ENCODE data around the gene KCNMB1.

The KCNMB1 gene

GRCh38 chr5:170408226-170408625 is 19.1 kb upstream of the KCNMB1 start:
- TF ChIP-seq CTCF (IDR thresholded peaks at IDR 0.05; ENCODE audit: low read length, missing control alignments), result no peak
- no peak for DNase-seq (ENCODE audit: low read depth)
- no peak overlapping the region for H3K4me3 ChIP-seq (replicated peaks; ENCODE audit: low read depth, low read length)

GRCh38 chr5:170407062-170407461 is 17.9 kb upstream of the KCNMB1 start:
- H3K4me3 ChIP-seq (replicated peaks; ENCODE audit: low read depth, low read length), result no peak overlapping the region
- DNase-seq (ENCODE audit: low read depth), result no peak
- TF ChIP-seq CTCF (IDR thresholded peaks at IDR 0.05; ENCODE audit: low read length, missing control alignments), result no peak

GRCh38 chr5:170405817-170406216 is 16.6 kb upstream of the KCNMB1 start:
- no peak for DNase-seq (ENCODE audit: low read depth)
- no peak overlapping the region for H3K4me3 ChIP-seq (replicated peaks; ENCODE audit: low read depth, low read length)
- no peak for TF ChIP-seq CTCF (IDR thresholded peaks at IDR 0.05; ENCODE audit: low read length, missing control alignments)

- TF ChIP-seq CTCF (IDR thresholded peaks at IDR 0.05; ENCODE audit: low read length, missing control alignments), result no peak
- no peak overlapping the region for H3K4me3 ChIP-seq (replicated peaks; ENCODE audit: low read depth, low read length)
- DNase-seq (ENCODE audit: low read depth), result no peak
Measured at GRCh38 chr5:170404398-170404797, 15.2 kb upstream of the KCNMB1 start.

GRCh38 chr5:170403675-170404074 is 14.5 kb upstream of the KCNMB1 start:
- DNase-seq (ENCODE audit: low read depth), result no peak
- TF ChIP-seq CTCF (IDR thresholded peaks at IDR 0.05; ENCODE audit: low read length, missing control alignments), result no peak
- H3K4me3 ChIP-seq (replicated peaks; ENCODE audit: low read depth, low read length), result no peak overlapping the region

GRCh38 chr5:170402508-170402907 is 13.3 kb upstream of the KCNMB1 start:
- no peak for TF ChIP-seq CTCF (IDR thresholded peaks at IDR 0.05; ENCODE audit: low read length, missing control alignments)
- DNase-seq (ENCODE audit: low read depth), result no peak
- no peak overlapping the region for H3K4me3 ChIP-seq (replicated peaks; ENCODE audit: low read depth, low read length)

GRCh38 chr5:170397059-170397458 is 7.9 kb upstream of the KCNMB1 start:
- no peak overlapping the region for H3K4me3 ChIP-seq (replicated peaks; ENCODE audit: low read depth, low read length)
- TF ChIP-seq CTCF (IDR thresholded peaks at IDR 0.05; ENCODE audit: low read length, missing control alignments), result no peak
- DNase-seq (ENCODE audit: low read depth), result no peak

All from fibroblast of pulmonary artery (primary cell).